HG03025 (cell line): ENCODE measurements around the gene PDE8B.
"Not testable (repeated sequence)": the region's sequence is repeated elsewhere in the genome, so short reads cannot be mapped to it uniquely, and the experiment has no call there.

Experiments
- ATAC-seq: cut with Tn5 transposase; IDR thresholded peaks from one replicate; pipeline ENCODE4 v1.9.1; 2021; ENCODE audit warnings: mild to moderate bottlenecking, moderate library complexity; ENCODE audit not compliant: unreplicated experiment, low FRiP score

Gene PDE8B

DNA sequence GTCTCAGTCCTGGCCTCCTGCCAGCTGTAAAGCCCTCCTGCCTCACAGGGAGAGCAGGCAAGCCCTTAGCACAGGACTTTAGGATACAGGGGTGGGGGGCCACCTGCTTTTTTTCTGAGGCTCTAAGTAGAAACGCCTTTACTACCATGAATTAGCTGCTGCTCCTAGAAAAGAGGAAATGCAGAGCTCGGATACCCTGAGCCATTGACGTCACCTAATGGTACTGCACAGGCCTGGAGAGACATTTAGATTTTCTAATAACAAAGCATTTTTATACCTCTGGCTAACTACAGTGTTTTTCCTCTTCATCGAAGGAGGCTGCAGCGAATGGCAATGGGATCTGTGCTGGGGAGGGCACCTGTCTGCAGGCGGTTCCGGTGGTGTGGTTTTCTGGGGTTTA, 144.6 kb downstream of the PDE8B start:
- no peak for ATAC-seq

DNA sequence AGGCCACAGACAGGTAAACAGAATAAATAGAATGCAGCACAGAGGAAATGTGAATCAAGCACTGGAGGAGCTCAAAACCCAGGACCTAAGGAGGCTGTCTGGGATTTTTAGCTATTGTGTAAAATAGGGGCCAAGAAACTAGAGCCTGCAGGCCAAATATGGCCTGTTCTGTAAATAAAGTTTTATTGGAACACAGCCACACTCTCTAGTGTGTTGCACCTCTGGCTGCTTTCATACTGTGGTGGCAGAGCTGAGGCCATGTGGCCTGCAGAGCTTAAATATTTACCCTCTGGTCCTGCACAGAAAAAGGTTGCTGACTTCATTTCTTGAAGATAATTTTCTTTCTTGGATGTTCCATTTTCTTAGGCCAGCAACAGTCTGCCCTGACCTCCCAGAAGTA, 145.3 kb downstream of the PDE8B start:
- no peak for ATAC-seq

DNA sequence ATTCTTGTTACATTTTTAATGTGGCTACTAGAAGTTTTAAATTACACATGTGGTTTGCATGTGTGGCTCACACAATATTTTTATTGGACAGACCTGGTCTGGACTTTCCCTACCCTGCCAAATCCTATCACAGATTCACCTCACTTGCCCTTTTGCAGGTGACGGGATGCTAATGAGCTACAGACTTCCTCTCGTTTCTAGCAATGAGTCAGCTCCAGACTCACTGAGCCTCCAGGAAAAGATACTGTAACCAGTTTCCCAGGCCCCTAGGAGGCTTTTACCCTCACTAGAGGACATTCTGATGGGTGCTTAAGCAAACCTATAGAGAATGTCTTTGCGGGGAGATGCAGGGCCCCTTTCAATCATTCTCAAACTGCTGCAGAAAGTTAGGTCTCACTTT, 146.3 kb downstream of the PDE8B start:
- ATAC-seq = peak; percentile 66

DNA sequence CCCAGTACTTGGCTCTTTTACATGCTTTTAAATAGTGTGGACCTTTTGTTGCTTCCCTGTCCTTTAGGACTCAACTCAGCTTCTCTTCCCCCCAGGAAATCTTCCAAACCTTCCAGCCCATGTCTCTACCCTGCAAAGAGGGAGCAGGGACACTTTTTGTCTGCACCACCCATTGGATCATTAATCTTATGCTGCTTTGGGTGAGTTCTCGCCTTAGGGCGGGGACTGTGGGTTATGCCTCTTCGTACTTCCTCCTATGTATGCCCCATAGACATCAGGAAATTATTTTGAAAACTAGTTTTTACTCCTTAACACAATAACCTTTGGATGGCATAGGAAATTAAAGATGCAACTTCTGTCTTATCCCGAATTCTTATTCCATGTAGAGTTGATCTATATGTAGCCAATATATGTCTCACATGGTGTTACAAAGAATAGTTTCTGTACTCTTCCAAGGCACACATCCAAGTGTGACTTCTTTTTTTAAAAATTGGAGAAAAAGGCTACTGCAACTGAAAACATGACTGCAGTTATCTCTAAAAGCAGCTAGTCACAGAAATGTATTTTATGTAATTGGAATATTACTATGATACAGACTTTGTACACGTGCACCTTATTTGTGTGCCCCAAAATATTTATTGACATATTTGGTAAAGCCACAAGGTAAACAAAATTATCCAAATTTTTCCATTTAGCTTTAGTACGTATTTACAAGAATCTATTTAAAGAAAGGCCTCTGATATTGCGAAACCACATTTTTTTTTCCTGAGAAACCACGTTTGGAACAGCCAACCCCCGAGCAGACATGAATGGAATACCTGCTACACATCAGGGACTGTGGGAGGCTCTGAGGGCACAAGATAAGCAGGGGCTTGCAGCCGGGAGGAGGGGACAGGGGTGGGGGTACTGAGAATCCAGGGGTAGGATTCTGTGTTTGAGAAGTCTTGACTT, 148.1 kb downstream of the PDE8B start:
- no peak for ATAC-seq

DNA sequence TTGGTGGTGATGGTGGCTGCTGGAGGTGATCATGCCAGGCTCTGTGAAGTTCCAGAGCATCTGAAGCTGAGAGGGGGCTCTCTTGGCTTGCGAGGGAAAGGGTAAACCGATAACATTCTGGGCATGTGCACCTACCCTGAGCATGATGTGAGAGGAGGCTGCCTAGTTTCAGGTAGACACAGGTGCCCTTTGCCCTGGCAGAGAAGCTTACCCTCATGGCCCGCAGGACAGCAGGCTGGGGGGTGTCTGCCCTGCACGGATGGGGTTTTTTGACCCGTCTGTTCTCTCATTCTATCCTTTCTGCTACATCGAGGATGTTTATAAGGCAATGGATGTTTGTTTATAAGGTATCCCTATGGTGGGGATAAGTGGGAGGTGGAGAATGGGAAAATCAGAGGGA, 148.8 kb downstream of the PDE8B start:
- ATAC-seq = no peak

DNA sequence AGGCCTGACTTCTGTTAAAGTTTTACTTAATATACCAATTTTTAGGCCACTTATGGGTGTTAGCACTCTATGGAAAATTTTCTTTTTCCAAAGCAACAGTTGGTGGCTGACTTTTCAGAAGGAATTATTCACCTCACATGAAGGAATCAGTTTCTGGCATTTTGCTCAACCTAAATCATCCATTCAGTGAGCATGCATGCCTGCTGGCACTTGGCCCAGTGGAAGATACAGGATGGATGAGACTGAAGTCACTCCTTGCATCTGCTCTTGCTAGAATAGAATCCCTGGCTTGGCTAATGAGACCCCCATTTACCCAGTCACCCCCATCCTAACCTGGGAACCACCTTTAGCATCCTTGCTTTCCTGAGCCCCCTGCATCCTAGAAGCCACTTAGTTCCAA, 149.9 kb downstream of the PDE8B start:
- no peak for ATAC-seq

DNA sequence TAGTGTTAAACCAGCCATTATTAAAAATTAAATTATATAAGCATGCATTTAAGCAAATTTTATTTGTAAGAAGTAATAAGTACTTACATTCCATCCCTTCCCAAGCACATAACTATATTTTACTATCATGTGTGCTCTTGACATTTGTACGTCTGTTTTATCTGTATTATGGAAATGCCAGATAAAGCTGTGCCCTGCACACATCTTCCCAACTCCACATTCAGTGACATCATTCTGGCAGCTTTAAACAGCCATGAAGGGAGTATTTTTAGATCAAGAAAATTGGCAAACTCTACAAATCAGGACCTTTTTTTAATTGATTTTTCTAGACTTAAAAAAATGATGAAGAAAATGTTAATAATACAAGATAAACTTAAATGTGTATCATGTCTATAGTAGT, 150.5 kb downstream of the PDE8B start:
- ATAC-seq = no peak

DNA sequence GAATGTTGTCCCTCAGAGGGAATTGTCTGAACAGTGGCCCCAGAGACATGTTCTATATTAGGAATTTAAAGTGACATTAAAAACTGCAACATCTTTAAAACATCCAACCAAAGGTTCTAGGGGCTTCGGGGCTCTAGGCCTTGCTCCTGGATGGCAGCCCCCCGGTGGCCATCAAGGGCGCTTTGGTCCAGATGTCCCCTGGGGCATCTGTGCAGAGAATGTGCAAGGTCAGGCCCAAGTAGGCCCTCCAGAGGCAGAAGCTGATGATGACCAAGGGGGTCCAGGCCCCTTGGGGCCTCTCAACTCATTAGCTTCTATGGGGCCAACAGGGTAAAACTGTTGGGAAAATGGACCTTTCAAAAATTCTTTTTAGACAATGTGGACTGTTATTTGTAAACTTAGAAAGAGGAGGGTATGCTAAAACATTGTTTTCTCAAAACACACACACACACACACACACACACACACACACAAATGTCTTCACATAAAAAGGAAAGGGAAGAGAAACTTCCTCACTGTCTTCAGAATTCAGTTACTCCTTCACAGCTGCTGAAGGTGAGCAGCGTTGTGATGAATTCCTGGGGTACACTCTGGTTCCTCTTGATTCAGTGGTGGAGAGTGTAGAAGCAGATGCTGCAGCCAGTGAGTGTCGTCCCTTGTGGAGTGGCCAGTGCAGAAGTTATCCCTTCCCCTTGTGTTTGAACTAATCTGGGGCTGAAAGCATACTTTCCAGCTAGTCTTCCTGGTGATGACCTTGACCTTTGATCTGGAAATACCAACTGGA, 156.4 kb downstream of the PDE8B start:
- no peak for ATAC-seq

DNA sequence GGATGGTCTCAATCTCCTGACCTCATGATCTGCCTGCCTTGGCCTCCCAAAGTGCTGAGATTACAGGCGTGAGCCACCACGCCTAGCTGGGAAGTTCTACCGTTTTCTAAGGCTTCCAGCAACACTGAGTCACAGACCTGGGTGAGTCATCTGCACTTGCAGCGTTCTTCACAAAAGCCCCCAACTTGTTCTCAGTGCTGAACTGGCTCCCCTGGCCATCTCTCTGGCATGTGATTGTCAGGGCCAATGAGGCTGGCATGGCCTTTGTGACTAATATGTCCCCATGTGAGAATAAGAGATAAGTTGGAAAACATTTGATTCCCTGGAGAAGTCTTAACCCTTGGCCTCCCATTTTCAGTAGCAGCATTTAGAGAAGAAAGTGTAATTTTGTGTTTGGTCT, 157.3 kb downstream of the PDE8B start:
- ATAC-seq = no peak

DNA sequence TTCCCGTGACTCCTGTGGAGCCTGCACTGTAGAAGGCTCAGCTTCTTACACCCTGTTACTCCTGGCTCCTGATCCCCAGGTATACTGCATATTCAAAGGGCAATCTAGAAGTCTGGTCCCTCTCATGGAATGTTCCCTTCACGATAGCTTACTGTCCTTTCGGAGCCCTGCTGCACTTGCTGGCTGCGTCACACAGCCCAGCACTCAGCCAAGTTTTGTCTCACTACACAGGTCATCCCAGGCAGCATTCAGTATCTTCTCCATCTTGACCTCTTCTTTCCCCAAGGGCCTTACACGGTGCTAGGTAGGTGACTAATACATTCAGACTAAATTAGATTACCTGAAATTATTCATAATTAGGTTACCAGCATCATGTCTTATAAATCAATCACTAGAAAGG, 157.9 kb downstream of the PDE8B start:
- ATAC-seq = no peak

DNA sequence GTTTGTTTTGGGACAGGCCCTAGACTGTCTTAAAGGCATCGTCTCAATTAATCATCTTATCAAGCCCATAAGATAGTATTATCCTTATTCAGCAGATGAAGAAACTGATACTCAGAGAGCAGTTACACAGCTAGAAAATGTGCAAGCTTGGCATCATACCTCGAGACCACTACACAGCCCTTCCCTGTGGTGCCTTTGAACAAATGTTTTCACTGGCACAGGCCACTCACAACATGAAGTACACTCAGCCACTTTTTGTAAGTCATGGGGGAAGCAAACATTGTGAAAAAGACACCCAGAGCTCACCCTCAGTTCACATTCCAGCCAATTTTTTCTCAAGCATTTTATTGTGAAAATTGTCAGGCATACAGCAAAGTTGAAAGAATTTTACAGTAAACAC, 159.1 kb downstream of the PDE8B start:
- ATAC-seq = no peak

DNA sequence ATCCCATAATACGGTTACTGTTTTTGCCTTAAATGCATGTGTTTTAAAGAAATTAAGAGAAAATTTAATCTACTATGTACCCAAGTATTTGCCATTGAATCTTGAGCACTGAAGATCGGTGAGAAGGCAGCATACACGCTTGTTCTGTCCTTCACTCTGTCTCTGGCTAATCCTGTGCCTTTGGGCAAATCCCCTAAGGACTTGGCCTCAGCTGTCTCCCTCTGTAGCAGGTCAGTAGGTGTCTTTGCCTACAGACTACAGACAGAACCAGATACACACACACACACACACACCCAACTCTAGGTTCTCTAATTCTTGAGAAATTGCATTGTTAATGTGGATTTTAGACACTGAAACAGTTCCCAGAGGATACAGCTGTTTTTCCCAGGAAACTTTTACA, 164.2 kb downstream of the PDE8B start:
- no peak for ATAC-seq

DNA sequence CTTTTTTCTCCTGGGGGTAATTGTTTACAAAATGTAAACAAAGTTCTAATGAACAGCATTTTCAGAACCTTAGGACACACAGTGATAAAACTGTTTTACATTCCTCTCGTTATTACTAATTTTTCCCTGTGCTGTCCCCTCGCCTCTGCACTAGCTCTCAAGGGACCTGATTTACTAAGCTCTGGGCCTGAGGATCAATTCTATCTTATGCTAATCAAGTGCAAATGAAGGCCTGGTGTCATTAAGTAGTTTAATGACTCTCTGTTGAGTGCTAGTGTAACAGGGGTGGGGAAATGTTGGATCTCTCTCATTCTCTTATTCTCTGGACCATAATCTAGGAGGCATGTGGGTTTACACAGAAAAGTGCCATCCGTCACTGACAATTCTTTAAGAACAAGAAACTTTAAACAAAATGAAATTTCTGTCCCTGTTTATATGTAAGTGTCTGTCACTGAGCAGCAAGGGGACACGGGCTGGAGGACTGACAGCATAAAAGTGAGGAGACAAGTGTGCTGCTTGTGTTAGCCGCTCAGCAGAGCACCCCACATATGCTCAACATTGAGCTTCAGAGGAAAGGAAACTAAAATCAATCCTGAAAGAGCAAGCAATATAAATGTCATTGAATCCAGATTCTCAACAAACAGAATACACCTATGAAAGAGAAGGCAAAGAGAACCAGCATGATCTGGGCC, 166.3 kb downstream of the PDE8B start:
- ATAC-seq = no peak

DNA sequence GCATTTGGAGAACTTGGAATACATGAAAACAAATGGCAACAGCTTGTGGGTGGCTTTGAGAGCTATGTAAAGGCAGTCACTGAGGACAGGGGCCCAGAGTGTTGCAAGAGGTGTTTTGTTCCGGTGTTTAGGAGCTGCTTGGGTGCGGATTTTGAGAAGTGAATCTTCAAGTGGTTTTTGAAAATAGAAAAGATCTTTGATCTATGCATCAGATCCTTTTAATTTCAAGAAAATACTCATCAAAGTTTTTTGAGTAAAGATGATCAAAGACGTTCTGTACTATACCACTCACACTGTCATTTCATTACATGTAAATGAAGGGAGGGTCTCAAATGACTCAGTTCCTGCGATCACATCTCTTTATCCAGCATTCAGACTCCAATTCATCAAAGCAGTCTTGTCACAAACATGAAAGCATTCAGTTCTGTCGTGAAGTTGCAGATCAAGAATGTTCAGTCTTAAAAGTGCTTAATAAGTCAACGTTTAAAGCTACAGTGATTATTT, 169.1 kb downstream of the PDE8B start:
- ATAC-seq = peak; percentile 55

DNA sequence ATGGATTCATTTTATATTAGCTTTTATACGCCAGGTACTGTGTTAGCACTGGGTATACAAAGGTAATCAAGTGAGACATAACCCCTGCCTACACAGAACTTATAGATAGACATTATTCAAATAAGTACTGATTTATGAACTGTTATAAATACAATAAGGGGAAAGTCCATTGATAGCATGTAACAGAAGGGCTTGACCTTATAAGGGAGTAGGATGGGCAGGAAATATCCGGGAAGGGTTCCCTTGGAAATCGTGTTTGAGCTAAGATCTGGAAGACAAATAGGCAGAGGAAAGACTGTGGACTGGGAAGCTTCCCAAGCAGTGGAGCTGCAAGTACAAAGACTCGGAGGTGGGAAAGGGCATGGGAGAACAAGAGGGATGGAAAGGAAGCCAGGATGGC, 170.2 kb downstream of the PDE8B start:
- no peak for ATAC-seq

DNA sequence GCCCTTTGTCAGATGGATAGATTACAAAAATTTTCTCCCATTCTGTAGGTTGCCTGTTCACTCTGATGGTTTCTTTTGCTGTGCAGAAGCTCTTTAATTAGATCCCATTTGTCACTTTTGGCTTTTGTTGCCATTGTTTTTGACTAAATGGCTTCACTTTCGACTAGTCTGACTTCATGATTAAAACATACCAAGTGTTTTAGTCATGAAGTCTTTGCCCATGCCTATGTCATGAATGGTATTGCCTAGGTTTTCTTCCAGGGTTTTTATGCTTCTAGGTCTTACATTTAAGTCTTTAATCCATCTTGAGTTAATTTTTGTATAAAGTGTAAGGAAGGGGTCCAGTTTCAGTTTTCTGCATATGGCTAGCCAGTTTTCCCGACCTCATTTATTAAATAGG, 172.9 kb downstream of the PDE8B start:
- not testable (repeated sequence) for ATAC-seq

DNA sequence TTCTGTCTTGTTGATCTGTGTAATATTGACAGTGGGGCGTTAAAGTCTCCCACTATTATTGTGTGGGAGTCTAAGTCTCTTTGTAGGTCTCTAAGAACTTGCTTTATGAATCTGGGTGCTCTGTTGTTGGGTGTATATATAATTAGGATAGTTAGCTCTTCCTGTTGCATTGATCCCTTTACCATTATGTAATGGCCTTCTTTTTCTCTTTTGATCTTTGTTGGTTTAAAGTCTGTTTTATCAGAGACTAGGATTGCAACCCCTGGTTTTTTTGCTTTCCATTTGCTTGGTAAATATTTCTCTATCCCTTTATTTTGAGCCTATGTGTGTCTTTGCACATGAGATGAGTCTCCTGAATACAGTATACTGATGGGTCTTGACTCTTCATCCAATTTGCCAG, 175.9 kb downstream of the PDE8B start:
- ATAC-seq = not testable (repeated sequence)

DNA sequence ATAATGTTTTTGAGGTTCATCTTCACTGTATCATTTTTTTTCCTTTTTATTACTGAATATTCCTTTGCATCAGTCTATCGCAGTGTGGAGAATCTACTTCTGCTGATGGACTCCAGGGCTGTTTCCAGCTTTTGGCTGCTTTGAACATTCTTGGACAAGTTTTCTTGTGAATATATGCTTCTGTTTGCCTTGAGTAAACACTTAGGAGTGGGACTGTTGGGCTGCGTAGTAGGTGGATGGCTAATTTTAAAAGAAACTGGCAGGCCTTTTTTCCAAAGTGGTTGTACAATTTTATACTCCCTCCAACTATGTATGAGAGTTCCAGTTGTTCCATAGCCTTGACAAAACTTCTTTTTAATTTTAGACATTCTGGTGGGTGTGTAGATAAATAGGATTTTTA, 179.3 kb downstream of the PDE8B start:
- no peak for ATAC-seq

DNA sequence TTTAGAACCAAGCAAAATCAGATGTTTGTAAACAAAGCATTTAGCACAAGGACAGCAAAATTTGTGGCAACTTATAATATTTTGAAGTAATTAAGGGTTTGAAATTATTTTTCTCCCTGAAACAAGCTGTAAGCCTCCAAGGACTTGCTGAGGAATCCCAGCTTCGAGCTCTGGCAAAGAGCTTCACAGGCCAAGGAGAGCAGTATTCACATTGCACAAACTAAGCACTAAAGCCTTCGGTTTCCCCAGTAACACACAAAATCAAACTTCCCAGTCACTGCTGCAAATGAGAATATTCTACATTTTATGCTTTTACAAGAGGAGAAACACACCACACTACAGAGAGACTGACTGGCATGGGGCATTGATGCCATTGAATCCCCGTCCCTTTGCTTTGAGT, 179.7 kb downstream of the PDE8B start:
- no peak for ATAC-seq

DNA sequence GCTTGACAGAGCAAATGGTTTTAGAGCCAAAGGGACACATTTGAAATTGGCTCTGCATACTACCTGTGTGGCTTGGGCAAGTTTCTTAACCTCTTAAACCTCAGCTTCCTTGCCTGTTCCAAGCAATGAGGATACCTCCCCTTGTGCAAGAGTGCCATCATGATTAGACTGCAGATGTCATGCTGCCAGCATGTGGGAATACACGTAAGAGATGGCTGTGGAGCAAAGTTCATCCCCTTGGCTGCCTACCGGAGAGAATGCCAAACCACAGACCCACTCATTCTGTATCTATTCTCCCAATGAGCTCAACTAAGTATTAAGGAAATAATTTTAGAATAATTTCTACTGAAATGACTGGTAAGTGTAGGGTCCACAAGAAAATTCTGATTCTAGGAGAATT, 180.3 kb downstream of the PDE8B start:
- no peak for ATAC-seq

DNA sequence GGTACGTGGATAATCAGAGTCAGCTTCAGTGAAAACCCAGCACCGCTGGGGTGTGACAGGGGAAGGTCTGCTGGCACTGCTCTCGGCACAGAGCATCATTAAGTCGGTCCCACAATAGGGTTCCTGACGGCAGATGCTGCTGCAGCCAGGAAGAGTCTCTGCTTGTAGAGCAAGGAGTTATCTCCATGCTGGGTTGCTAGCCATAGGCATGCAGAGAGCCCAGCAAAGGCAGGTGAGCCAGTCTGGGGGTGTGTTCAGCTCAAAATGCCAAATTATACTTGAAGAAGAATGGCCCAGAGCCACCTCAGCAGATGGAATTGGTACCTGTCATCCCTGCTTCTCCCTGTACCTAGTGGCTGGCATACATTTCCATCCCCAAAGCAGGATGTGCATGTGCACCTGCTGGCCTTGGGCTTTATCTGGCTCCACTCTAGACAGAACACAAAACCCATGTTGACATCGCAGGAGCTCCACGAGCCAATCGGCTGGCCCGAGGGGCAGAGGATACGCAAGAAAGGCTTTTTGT, 180.8 kb downstream of the PDE8B start:
- no peak for ATAC-seq
